ENCODE results near the gene CMIP. TPM values are rescaled to one million over a fixed set of nuclear protein-coding genes. Genes with fewer than 3 reads are reported as not detected.

Gene CMIP
- polyA plus RNA-seq, 3 donors, result 0.85 to 61.9 (median 0.93) TPM

DNA sequence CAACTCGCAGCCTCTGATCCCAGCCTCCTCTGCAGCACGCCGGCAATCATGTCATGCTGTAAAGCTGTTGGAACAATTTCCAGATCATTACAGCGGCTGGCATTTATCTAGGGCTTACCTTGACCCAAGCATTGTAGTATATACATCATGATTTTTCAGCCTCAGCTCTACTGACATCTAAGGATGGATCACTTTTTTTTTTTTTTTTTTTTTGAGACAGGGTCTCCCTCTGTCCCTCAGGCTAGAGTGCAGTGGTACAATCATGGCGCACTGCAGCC lies 103.3 kb downstream of the CMIP start:
- Mint-ChIP-seq H3K4me3 (peak overlapping the region in 1 of 2 donors; percentile 42), H3K36me3 (peaks cover 19 to 22% of the 10 kb centered on the region in 2 donors), H3K27ac (peak overlapping the region in 3 of 7 donors; percentile 63 to 85 (median 66)), H3K27me3 (ENCODE audit: low read depth in 3 of 3) (peaks cover 0 to 3% (median 0%) of the 10 kb centered on the region in 3 donors), H3K9me3 (no peaks in the 10 kb centered on the region), H3K4me1 (peaks cover 97% of the 10 kb centered on the region)
- WGBS (ENCODE audit: insufficient coverage), result 22% methylated on average over 3 of the region's 5 CpGs
- intact Hi-C loops (cut with micrococcal nuclease), result loop anchor here in 1 of 2 donors (5.0 kb wide), 1 partner anchor 36 kb away; no protein-coding TSS in a partner anchor
- Histone ChIP-seq H3K4me2 (replicated peaks; ENCODE audit: extremely low read depth, low read length, poor library complexity, severe bottlenecking) (peak overlapping the region; percentile 47), H3K4me1 (ENCODE audit: control insufficient read depth in 1 of 2, insufficient read depth in 2 of 2, low read length in 2 of 2) (peaks cover 86 to 92% of the 10 kb centered on the region in 2 donors), H3K27me3 (ENCODE audit: control insufficient read depth in 2 of 2, insufficient read depth in 2 of 2, low read length in 2 of 2) (no peaks in the 10 kb centered on the region), H3K4me3 (replicated peaks in 1 of 3; ENCODE audit: low read depth in 2 of 3, low read length in 3 of 3) (peak overlapping the region in 1 of 3 experiments; percentile 6), H3K79me2 (ENCODE audit: insufficient read depth, low read length) (peaks cover 100% of the 10 kb centered on the region), H3K9ac (ENCODE audit: insufficient read depth, low read length, poor library complexity, severe bottlenecking) (no peak overlapping the region), H2AFZ (ENCODE audit: insufficient read depth, low read depth, low read length, poor library complexity, severe bottlenecking) (no peak overlapping the region), H3K9me3 (replicated peaks in 1 of 2; ENCODE audit: control insufficient read depth in 1 of 2, insufficient read depth in 1 of 2, low read length in 2 of 2) (no peaks in the 10 kb centered on the region), H3K27ac (ENCODE audit: low read depth in 1 of 2, low read length in 2 of 2) (peak overlapping the region; percentile 13 to 46), H3K36me3 (replicated peaks in 1 of 2; ENCODE audit: control insufficient read depth in 1 of 2, insufficient read depth in 2 of 2, low read length in 2 of 2) (no peaks in the 10 kb centered on the region), H4K20me1 (ENCODE audit: insufficient read depth, low read length) (peaks cover 100% of the 10 kb centered on the region)
- DNase-seq, result no peak
- TF ChIP-seq, protein P1, sequence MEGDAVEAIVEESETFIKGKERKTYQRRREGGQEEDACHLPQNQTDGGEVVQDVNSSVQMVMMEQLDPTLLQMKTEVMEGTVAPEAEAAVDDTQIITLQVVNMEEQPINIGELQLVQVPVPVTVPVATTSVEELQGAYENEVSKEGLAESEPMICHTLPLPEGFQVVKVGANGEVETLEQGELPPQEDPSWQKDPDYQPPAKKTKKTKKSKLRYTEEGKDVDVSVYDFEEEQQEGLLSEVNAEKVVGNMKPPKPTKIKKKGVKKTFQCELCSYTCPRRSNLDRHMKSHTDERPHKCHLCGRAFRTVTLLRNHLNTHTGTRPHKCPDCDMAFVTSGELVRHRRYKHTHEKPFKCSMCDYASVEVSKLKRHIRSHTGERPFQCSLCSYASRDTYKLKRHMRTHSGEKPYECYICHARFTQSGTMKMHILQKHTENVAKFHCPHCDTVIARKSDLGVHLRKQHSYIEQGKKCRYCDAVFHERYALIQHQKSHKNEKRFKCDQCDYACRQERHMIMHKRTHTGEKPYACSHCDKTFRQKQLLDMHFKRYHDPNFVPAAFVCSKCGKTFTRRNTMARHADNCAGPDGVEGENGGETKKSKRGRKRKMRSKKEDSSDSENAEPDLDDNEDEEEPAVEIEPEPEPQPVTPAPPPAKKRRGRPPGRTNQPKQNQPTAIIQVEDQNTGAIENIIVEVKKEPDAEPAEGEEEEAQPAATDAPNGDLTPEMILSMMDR (IDR thresholded peaks at IDR 0.05), result no peak

DNA sequence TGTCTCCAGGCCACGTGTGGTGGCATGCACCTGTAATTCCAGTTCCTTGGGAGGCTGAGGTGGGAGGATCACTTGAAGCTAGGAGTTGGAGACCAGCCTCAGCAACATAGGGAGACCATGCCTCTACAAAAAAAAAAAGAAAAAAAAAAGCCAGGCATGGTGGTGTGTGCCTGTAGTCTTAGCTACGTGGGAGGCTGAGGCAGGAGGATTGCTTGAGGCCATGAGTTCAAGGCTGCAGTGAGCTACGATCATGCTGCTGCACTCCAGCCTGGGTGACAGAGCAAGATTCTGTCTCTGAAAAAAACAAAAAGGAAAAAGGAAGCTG lies 103.9 kb downstream of the CMIP start:
- H3K27ac Mint-ChIP-seq, result peak overlapping the region in 5 of 7 donors; percentile 8 to 85 (median 77)
- H3K9me3 Mint-ChIP-seq, result no peaks in the 10 kb centered on the region
- no peak for DNase-seq
- peaks cover 91% of the 10 kb centered on the region for H3K4me1 Mint-ChIP-seq
- 36% methylated on average over 2 of the region's 3 CpGs for WGBS (ENCODE audit: insufficient coverage)
- peaks cover 100% of the 10 kb centered on the region for H3K79me2 ChIP-seq (ENCODE audit: insufficient read depth, low read length)
- no peak overlapping the region for H3K4me2 ChIP-seq (replicated peaks; ENCODE audit: extremely low read depth, low read length, poor library complexity, severe bottlenecking)
- no peaks in the 10 kb centered on the region for H3K9me3 ChIP-seq (replicated peaks in 1 of 2; ENCODE audit: control insufficient read depth in 1 of 2, insufficient read depth in 1 of 2, low read length in 2 of 2)
- intact Hi-C loops (cut with micrococcal nuclease), result loop anchor here in 1 of 2 donors (5.0 kb wide), 1 partner anchor 36 kb away; no protein-coding TSS in a partner anchor
- H3K9ac ChIP-seq (ENCODE audit: insufficient read depth, low read length, poor library complexity, severe bottlenecking), result no peak overlapping the region
- peaks cover 16 to 27% of the 10 kb centered on the region in 2 donors for H3K36me3 Mint-ChIP-seq
- peak overlapping the region in 1 of 2 donors; percentile 54 for H3K27ac ChIP-seq (ENCODE audit: low read depth in 1 of 2, low read length in 2 of 2)
- peak overlapping the region in 1 of 2 donors; percentile 35 for H3K4me3 Mint-ChIP-seq
- peaks cover 80 to 86% of the 10 kb centered on the region in 2 donors for H3K4me1 ChIP-seq (ENCODE audit: control insufficient read depth in 1 of 2, insufficient read depth in 2 of 2, low read length in 2 of 2)
- no peak overlapping the region for H2AFZ ChIP-seq (ENCODE audit: insufficient read depth, low read depth, low read length, poor library complexity, severe bottlenecking)
- no peaks in the 10 kb centered on the region for H3K36me3 ChIP-seq (replicated peaks in 1 of 2; ENCODE audit: control insufficient read depth in 1 of 2, insufficient read depth in 2 of 2, low read length in 2 of 2)
- H3K27me3 Mint-ChIP-seq (ENCODE audit: low read depth in 3 of 3), result peaks cover 0 to 3% (median 0%) of the 10 kb centered on the region in 3 donors
- H4K20me1 ChIP-seq (ENCODE audit: insufficient read depth, low read length), result peaks cover 100% of the 10 kb centered on the region
- TF ChIP-seq, protein P1 (IDR thresholded peaks at IDR 0.05), result no peak
- no peak overlapping the region for H3K4me3 ChIP-seq (replicated peaks in 1 of 3; ENCODE audit: low read depth in 2 of 3, low read length in 3 of 3)
- no peaks in the 10 kb centered on the region for H3K27me3 ChIP-seq (ENCODE audit: control insufficient read depth in 2 of 2, insufficient read depth in 2 of 2, low read length in 2 of 2)

Measured in CD14-positive monocyte (primary cell).